Amniotic stem cell (primary cell): ENCODE measurements around the gene FRMD6.
A peak's percentile ranks its signal among the peaks of the same experiment; 100 is the strongest.

Experiments
- DNase-seq: peaks from one replicate; lab custom pipeline; 2025; lab: John Stamatoyannopoulos, UW

Gene FRMD6

GRCh38 chr14:51666826-51667225 is 15.1 kb downstream of the FRMD6 start:
- DNase-seq, result no peak

DNA sequence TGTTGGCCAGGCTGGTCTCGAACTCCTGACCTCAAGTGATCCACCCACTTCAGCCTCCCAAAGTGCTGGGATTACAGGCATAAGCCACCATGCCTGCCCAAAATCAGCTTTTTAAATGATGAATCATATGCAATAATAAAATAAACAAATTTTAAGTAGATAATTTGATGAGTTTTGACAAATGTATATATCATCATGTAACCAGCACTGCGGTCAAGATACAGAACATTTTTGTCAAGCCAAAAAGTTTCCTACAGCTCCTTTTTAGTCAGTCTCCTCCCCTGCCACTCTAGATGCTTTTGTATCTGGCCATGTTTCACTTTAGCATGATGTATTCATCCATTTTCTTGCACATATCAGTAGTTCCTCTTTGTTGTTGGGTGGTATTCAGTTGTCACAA is 17.2 kb downstream of the FRMD6 start:
- DNase-seq, result peak; percentile 42

DNA sequence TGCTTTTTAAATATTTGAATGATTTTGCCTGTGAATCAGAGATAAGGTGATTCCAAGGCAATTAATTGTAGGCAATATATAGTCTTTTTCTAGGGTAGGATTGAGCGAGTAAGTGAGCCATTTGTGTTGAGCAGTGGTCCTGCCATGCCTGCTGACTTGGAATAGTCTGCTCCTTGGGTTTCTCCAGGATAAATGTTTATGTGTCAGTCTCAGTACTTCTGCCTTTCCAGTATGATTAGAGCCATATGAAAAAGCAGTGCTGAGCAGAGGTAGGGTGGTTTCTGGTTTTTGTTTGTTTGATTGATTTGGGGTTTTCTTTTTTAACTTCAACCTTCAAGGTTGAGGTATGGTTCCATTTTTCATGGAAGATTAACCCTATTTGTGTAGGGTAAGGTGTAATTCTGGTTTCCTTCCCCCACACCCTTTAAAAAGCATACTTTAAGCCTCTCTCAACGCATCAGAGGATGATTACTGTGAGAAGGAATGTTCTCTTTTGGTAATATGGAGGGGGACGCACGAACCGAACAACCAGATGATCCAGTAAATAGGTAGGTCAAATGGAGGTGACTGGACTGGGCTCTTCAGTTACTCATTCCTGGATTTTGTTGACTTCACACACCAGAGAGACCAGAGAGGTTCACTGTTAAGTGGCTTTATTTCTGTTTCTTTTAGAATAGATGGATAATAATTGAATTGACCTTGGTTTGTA is 22.7 kb downstream of the FRMD6 start:
- no peak for DNase-seq

GRCh38 chr14:51676549-51676948 is 24.8 kb downstream of the FRMD6 start:
- no peak for DNase-seq

DNA sequence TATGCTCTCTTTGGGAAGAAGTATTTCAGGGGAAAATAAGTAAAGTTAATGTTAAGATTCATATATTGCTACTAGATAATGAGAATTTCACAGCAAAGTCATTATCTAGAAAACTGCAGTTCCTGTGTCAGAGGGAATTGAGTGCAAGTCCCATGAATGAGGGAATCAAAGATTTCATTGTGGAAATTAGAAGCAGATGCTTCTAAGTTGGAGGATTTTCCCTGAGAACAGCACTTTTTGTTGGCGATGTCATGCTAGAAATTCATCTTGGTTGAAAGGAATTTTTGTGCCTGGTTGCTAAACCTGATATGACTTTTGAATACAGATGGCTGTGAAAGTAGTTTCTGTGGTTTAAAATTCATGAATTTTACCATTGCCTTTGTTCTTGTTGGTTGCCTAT is 25.6 kb downstream of the FRMD6 start:
- DNase-seq, result no peak

DNA sequence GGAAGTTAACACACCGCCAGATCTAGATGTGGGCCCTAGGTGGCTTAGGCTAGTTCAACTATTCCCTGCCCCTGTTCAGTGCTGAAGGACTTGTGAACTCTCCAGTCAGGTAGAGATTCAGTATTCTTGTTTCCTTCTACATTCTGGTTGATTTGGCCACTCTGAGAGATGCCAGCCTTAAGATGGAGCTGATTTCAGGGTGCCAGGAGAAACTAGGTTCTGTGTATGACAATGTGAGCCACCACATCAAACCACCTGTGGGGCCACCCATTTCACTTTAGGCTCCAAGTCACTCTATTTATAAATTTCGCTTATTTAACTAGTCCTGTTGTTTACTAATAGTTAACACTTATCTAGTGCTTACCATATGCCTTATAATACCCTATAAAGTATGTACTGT is 26.0 kb downstream of the FRMD6 start:
- DNase-seq, result no peak

DNA sequence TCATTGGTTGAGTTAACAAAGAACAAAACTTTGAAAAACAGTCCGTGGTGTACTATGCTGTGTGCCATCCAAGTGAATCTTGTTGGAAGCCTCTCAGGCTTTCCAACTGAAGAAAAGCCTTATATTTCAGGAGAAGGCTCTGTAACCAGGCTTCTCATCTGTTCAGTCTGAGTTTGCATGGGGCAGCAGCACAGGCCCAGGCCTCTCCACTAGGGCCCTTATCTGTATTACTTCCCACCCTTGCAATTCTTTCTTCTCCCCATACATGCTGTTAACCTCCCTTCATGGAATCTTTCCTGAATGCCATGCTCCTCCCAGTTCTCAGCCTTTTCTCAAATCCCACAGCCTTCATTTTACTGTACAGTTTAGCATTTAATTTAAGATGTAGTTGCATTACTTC is 28.3 kb downstream of the FRMD6 start:
- no peak for DNase-seq

GRCh38 chr14:51681411-51681810 is 29.7 kb downstream of the FRMD6 start:
- no peak for DNase-seq

- DNase-seq, result no peak
Measured at GRCh38 chr14:51682411-51682810, 30.7 kb downstream of the FRMD6 start.

DNA sequence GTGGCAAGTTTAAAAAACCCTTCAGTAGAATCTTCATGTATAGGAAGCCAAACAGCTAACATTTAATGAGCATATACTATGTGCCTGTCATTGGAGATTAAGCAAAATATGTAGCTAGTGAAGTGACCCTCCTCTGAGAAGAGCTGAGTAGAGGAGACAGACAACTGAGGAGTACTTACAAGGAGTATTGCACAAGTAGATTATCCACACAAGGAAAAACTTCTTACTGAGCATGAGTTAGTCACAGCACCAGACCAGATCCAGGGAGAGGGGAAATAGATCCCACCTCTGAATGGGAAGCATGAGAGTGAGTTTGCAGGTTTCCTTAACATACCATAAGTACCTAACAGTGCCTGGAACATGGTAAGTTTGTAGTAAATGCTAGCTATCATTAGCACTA is 33.0 kb downstream of the FRMD6 start:
- no peak for DNase-seq

- no peak for DNase-seq
Measured at GRCh38 chr14:51691176-51691575, 39.5 kb downstream of the FRMD6 start.

GRCh38 chr14:51692646-51693045 is 40.9 kb downstream of the FRMD6 start:
- DNase-seq, result no peak

- DNase-seq, result no peak
Measured at GRCh38 chr14:51697848-51698247, 46.1 kb downstream of the FRMD6 start.

- no peak for DNase-seq
Measured at GRCh38 chr14:51701951-51702350, 50.2 kb downstream of the FRMD6 start.

DNA sequence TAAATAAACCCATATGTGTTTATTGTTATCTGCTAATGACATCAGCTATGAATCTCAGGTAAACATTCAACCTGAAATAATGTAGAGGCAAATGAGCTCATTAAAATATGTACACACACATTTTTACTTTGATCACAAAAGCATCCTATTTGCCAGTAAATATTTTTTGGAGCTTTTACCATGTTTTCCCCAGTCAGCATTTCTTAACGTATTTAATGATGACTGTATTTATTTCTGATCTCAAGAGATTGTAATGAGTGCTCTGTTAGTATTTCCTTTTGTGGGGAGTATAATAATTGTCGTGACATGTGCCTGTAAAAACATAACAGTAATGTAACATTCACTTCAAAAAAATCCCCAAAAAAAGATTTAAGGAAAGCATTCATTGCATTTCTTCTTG is 52.1 kb downstream of the FRMD6 start:
- no peak for DNase-seq

GRCh38 chr14:51704545-51704944 is 52.8 kb downstream of the FRMD6 start:
- DNase-seq, result no peak

GRCh38 chr14:51707327-51707726 is 55.6 kb downstream of the FRMD6 start:
- no peak for DNase-seq

GRCh38 chr14:51711505-51711904 is 59.8 kb downstream of the FRMD6 start:
- no peak for DNase-seq

GRCh38 chr14:51715250-51715649 is 63.5 kb downstream of the FRMD6 start:
- DNase-seq, result no peak

- no peak for DNase-seq
Measured at GRCh38 chr14:51715742-51716141, 64.0 kb downstream of the FRMD6 start.

DNA sequence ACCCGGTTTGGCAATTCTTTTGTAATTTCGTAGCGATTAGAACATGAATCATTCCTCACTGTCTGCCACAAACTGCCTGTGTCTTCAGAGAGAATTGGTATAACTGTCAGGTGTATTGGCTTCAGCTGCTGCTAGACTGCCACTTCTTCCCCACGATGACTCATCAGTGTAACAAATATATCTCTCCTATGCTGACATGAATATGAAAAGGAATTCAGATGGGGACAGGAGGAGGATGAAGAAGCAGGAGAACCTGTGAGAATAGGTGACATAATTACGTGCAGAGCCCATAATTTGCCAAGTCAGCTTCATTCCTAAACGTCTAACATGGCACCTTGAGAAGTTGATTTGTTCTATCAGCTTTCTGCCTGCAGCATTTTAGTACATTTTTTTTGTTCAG is 64.9 kb downstream of the FRMD6 start:
- no peak for DNase-seq

GRCh38 chr14:51717766-51718165 is 66.1 kb downstream of the FRMD6 start:
- no peak for DNase-seq

DNA sequence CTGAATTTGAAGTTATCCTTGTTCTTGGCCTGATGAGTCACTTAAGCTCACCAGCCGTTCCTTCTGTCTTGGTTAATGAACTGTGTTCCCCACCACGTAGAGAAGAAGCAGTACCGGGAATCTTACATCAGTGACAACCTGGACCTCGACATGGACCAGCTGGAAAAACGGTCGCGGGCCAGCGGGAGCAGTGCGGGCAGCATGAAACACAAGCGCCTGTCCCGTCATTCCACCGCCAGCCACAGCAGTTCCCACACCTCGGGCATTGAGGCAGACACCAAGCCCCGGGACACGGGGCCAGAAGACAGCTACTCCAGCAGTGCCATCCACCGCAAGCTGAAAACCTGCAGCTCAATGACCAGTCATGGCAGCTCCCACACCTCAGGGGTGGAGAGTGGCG is 68.2 kb downstream of the FRMD6 start:
- no peak for DNase-seq

- no peak for DNase-seq
Measured at GRCh38 chr14:51723990-51724389, 72.3 kb downstream of the FRMD6 start.

DNA sequence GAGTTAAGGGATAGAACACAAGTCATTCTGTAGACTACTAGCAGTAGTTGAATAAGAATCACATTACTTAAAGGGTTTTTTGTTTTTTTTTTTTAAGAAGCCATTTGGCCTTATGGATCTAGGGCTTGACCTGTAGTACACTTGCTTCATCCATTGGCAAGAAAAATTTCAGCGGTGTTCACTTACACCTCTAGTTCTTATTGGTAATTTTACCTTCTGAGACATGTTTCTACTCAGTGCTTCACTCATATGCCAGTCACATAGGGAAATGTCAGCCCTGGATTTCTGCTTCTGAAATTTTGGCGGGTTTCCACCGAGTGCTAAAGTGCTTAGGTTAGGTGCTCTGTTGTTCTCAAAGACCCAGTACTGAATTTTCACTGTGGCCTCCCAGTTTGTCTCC is 72.9 kb downstream of the FRMD6 start:
- no peak for DNase-seq
